GM21360 (cell line): ENCODE measurements around the gene WDR33.

Source experiments
- ATAC-seq: cut with Tn5 transposase; IDR thresholded peaks from one replicate; pipeline ENCODE4 v1.9.1; 2021; ENCODE audit warnings: mild to moderate bottlenecking, moderate library complexity; ENCODE audit not compliant: unreplicated experiment

WDR33 gene

DNA sequence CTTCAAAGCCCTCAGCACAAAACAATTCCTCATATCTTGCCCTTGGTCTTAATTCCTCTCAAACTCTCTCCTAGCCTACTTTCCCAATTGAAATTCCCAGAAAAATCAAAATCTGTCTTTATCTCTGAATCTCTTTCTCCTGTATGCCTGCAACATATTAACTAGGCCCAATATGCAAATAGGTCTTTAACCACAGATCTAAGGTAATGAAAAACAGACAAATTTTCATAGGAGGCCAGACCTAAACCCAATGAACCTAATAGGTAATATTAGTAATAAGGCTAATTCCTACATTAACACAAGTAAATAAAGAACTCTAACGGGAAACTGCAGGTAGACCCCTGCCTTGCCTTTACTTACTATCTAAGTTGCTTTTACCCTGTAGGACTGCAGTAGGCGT, 41.4 kb downstream of the WDR33 start:
- ATAC-seq, result no peak

DNA sequence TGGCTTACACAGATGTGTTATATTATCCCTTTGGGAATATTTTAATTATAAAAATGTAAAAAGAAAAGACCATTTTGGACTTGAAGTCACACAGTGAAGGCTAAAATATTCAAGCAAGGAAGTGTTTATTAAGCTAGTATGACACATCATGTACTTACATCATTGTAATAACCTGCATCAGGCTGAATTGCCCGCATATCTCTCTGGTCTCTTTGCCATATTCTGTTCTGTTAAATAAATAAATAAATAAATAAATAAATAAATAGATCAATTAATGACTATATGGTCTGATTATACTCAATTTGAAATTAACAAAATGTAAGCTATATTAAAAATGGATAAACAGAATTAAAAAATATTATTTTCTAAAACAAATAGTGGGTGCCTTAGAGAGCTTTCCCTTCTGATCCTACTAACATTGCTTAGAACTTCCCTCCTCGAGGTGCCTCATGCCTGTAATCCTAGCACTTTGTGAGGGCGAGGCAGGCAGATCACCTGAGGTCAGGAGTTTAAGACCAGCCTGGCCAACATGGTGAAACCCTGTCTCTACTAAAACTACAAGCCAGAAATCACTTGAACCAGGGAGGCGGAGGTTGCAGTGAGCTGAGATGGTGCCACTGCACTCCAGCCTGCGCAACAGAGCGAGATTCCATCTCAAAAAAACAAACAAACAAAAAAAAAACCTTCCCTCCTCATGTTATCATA, 42.0 kb downstream of the WDR33 start:
- ATAC-seq, result no peak

DNA sequence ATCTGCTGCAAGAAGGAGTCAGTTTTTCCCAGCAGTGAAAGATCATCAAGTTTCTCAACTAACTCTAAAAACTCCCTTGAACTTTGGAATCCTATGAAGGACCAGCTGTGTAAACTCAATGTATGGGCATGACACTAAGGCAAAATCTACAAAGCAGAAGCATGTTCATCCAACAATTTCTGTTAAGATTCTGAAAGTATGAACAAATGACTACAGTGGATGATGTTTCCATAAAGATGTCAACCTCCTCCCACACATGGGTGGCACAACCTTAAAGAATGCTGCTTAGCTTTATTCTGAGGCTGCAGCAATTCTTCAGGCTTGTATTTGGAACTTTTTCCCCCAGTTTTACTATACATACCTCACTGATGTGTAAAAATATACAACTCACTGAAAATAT, 47.2 kb downstream of the WDR33 start:
- no peak for ATAC-seq

- ATAC-seq, result no peak
Observed at GRCh38 chr2:127762846-127763245, 48.1 kb downstream of the WDR33 start.

GRCh38 chr2:127762441-127762840, 48.5 kb downstream of the WDR33 start:
- ATAC-seq, result no peak

DNA sequence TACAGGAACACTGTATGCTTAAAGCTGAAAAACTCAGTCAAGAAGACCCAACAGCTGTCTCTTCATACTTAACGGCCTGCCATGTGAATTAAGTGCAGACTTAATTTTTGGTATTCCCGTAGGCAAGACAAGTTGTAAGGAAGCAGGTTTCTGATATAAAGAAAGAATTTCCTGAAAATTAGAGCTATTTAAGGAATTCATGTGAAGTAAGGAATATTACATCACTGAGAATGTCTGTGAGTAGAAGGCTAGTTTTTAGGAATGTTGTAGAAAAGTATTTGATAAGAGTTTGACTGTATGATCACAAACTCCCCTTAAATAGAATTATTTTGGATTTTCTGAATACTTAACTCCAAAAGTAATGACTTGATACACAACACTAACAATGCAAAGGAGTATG, 51.0 kb downstream of the WDR33 start:
- ATAC-seq, result no peak

- ATAC-seq, result no peak
Observed at GRCh38 chr2:127754186-127754585, 56.8 kb downstream of the WDR33 start.

- no peak for ATAC-seq
Observed at GRCh38 chr2:127753374-127753773, 57.6 kb downstream of the WDR33 start.

- peak; percentile 98 for ATAC-seq
Observed at GRCh38 chr2:127749537-127749936, 61.4 kb downstream of the WDR33 start.

- no peak for ATAC-seq
Observed at GRCh38 chr2:127747621-127748020, 63.4 kb downstream of the WDR33 start.

DNA sequence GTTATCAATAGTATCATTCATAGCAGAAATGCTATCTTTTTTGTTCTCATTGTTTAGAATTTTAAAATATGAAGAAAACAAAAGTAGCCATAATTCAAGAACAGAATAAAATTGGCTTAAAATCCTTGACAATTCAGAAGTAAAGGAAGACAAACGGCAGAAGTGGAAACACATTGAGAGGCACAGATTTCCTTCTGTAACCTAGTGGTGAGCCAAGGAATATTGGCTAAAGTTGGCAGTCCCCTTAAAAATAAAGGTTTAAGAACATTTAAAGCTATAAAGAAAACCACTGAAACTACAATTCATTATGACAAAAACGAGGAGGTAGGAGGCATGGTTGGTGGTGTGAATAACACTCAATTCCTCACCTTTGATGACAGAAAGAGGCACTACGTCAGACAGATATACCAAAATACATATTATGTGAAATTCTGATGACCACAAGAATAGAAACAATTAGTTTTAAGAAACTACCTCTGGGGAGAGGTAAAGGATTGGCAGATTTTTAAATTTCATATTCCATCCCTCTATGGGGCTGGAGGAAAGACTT, 67.4 kb downstream of the WDR33 start:
- ATAC-seq, result no peak

GRCh38 chr2:127740665-127741288, 70.2 kb downstream of the WDR33 start:
- ATAC-seq, result no peak

- ATAC-seq, result no peak
Observed at GRCh38 chr2:127739800-127740199, 71.2 kb downstream of the WDR33 start.

DNA sequence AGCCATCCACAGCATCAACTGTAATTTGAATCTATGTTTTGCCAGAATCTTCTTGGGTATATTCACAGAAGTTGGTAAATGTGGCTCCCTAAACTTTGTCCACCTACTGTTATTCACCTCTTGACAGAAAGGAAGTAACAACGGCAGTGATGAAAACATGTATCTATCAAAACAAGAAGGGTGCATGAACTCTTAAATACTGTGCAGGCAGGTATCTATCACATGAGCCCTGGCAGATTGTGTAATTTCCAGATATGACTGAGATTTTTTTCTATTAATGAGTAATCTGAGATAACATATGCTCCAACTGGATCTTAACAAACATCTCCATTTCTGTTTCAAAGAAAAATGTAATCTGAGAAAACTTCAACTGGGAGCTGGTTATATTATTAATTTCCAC, 73.1 kb downstream of the WDR33 start:
- ATAC-seq, result no peak

DNA sequence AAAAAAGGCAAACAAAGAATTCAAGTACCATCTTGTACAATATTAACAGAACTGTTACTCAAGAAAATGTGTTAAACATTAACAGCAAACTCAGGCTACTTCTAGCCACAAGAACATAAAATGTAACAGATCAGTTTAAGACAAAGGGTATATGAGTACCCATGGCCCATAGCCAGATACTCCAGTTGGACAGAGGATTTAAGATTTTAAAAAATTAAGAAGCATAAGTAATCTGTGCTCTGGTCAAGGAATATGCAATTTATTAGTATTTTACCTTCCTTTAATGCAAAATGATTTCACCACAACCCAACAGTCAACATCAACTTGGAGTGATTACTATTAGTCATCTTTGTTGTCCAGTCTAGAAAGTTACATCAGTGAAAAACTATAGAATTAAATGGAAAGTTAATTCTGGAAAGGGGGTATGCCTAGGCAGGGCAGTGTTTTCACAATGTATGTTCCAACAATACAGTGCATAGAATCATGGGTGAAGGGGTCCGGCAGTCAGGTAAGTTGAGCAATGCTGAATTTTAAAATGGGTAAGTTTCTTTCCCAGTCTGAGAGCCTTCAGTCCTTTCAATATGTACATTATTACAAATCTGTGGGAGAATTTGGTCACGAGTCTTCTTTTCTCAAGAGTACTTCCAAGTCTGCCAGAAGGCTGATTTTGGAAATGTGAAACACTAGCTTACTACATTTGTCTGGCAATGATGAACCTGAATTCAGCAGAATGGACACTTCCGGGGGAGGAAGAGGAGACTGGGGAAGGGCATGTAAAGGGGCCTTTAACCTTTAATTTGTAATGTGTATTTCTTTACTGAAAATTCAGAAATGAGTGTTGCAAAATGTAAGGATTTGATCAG, 75.2 kb downstream of the WDR33 start:
- ATAC-seq, result no peak

GRCh38 chr2:127735044-127735443, 75.9 kb downstream of the WDR33 start:
- ATAC-seq, result no peak

DNA sequence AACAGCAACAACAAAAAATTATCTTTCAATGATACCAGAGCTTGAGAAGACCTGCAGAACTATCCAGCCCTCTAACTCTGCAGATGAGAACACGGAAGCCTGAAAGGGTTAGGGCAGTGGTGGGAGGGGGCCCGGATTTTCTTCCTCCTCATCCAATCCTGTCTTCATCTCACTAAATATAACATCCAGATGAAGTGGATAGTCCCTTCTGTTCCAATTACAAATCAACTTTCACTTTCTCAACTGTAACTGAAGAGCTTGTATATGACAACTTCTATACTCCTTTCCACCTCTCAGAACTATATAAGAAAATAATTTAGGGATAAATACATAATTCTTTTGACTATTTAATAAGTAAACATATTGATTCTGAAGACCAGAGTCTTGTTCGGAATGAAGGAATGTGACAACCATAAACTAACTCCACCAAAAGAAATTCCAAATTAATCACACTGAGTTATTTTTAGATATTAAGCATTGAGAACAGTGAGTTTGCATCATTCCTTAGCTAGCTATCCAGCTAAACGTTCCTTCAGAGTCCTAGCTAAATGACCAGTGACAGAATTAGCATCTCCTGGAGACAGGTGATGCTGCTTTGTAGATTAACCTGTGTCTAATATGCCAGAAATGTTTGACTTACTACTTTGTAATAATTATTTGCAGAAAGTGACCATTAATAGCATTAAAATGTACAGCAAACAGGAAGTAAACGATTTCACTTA, 77.0 kb downstream of the WDR33 start:
- ATAC-seq, result no peak

DNA sequence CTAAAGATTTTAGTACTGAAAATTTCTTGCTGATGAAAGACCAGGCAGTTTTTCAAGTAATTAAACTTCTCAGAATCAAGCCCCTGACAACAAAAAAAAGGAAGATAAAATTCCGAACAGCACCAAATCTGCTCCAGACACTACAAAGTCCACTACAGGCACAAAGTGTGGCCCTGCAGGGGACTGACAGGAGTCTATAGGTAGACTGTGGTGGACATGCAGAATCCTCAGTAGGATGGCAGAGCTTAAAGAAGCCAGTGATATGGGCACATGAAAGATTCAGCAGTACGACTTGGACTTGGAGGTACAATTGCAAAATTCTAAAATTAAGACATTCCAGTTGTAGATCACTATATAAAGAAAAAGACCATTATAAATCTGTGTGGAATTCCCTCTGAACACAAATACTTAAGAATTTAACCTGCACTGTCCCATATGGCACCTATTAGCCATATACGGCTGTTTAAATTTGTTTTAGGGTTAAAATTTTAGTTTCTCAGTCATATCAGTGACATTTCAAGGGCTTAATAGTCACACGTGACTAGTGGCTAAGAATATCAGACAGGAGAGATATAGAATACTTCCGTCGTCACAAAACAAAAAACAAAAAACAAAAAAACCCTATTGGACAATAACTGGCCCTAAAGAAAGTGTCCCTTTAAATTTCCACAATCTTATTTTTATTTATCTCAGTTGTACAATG, 77.7 kb downstream of the WDR33 start:
- ATAC-seq, result no peak

DNA sequence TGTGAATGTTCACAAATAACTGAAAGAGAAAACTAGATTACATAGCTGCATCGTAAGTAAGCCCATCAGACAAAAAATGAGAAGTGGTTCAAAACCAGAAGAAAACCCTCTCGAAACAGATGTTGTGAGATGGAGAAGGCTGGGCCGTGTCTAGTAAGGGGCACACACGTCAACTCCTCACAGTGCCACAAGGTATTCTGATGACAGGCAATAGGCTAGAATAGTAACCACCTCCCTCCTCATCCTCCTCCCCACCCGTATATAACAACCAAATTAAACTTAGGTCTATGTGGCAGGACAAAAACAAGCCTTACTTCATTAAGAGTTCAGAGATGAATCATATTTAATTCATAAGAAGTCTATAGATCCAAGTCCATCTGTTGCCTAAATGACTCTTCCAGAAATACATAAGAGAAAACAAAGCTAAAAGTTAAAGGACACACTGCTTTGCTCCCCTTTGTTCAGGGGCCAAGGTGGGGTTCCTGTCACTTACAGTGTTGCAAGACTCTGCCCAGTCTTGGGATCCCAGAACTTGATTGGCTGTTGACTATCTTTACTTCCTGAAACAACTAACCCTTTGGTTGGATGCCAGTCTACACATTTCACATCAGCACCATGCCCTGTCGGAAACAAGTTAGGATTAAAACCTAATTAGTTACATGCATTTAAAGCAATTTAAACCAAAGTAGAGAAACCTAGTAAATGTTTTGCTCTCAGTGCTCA, 84.7 kb downstream of the WDR33 start:
- ATAC-seq, result no peak

GRCh38 chr2:127722807-127723206, 88.2 kb downstream of the WDR33 start:
- no peak for ATAC-seq
